A549 (cell line): ENCODE results near the gene ARHGEF10L. TPM values are rescaled to one million over a fixed set of nuclear protein-coding genes. Genes with fewer than 3 reads are reported as not detected.

Source experiments
- ATAC-seq, 2 experiments: fragments of 200-7000 bp in 1 of 2; fragments of >200 bp in 1 of 2; cut with Nextera tagmentation in 1 of 2; cut with Tn5 transposase in 1 of 2; 3 replicates each; pipeline versions ENCODE4 v1.8.0 to v1.9.1; 2018 to 2020; ENCODE audit warnings: mild to moderate bottlenecking in 1 of 2, moderate library complexity in 1 of 2
- CTCF ChIA-PET: fragments of 300-600 bp; sonication (Branson Sonifier 250); formaldehyde crosslinking; extraction: SDS; loops from one replicate; lab custom pipeline; 2021; ENCODE audit warnings: antibody characterized with exemption, inconsistent platforms; lab: Yijun Ruan, JAX
- POLR2A ChIA-PET: fragments of 350-600 bp; formaldehyde crosslinking; extraction: SDS; loops from one replicate; lab custom pipeline; 2021; ENCODE audit warnings: antibody characterized with exemption, inconsistent platforms; lab: Yijun Ruan, JAX
- DNase-seq, 2 experiments: peaks; one replicate each; pipeline versions ENCODE4 v3.0.0 to v3.0.0-alpha.2; 2011 to 2016; ENCODE audit warnings: low read depth in 1 of 2, low spot score in 1 of 2
- FAIRE-seq: peaks from 2 replicates; lab custom pipeline; 2011; peaks lifted over from hg19 to GRCh38; lab: Jason Lieb, UNC
- H3K27ac ChIP-seq, 2 experiments: fragments of >200 bp; sonication (Bioruptor Twin); formaldehyde crosslinking; 3 replicates each; pipeline ENCODE4 v1.5.1; 2016 to 2017
- H3K4me1 ChIP-seq: fragments of >200 bp; sonication (Bioruptor Twin); formaldehyde crosslinking; 3 replicates; pipeline ENCODE4 v1.6.1; 2016
- H3K4me2 ChIP-seq: fragments of >200 bp; sonication (Bioruptor Twin); formaldehyde crosslinking; 3 replicates; pipeline ENCODE4 v1.6.1; 2016
- H3K4me3 ChIP-seq: fragments of >200 bp; sonication (Bioruptor Twin); formaldehyde crosslinking; 3 replicates; pipeline ENCODE4 v1.5.1; 2016
- H3K9me3 ChIP-seq: fragments of >200 bp; sonication (Bioruptor Twin); formaldehyde crosslinking; 3 replicates; pipeline ENCODE4 v1.6.1; 2016
- ATOH8 ChIP-seq: fragments of 250-450 bp; sonication (Bioruptor Pico); IDR thresholded peaks from 2 replicates; pipeline ENCODE4 v1.5.0; 2020; ENCODE audit warnings: low read depth, mild to moderate bottlenecking, moderate library complexity
- CBX8 ChIP-seq: fragments of 200-600 bp; sonication (generic); IDR thresholded peaks from 2 replicates; pipeline ENCODE4 v1.6.1; 2016
- CEBPB ChIP-seq, 2 experiments: fragments of >200 bp in 1 of 2; sonication (Bioruptor Twin) in 1 of 2; formaldehyde crosslinking in 1 of 2; IDR thresholded peaks; 2 replicates each; pipeline ENCODE4 v1.6.1; 2012 to 2016
- CHD4 ChIP-seq: fragments of 200-600 bp; sonication (generic); IDR thresholded peaks from 2 replicates; pipeline ENCODE4 v1.6.1; 2016; ENCODE audit warnings: antibody characterized with exemption, mild to moderate bottlenecking, borderline replicate concordance
- E2F6 ChIP-seq: IDR thresholded peaks from 2 replicates; pipeline ENCODE4 v1.6.1; 2012; ENCODE audit warnings: low read depth, borderline replicate concordance
- EP300 ChIP-seq, 2 experiments: fragments of >200 bp; sonication (Bioruptor Twin); formaldehyde crosslinking; IDR thresholded peaks; 2 replicates in 1 of 2; 3 replicates in 1 of 2; pipeline ENCODE4 v1.6.1; 2016 to 2017
- FOSB ChIP-seq: fragments of 250-450 bp; sonication (Bioruptor Pico); IDR thresholded peaks from 2 replicates; pipeline ENCODE4 v1.5.0; 2020; ENCODE audit warnings: mild to moderate bottlenecking, moderate library complexity
- FOSL2 ChIP-seq, 2 experiments: fragments of 450-650 bp in 1 of 2; fragments of >200 bp in 1 of 2; sonication (Bioruptor Twin) in 1 of 2; formaldehyde crosslinking; IDR thresholded peaks; 2 replicates each; pipeline versions ENCODE4 v1.5.0 to v1.6.1; 2016 to 2020; ENCODE audit warnings: mild to moderate bottlenecking in 1 of 2, moderate library complexity in 1 of 2
- HEYL ChIP-seq: fragments of 250-450 bp; sonication (Bioruptor Pico); IDR thresholded peaks from 2 replicates; pipeline ENCODE4 v1.8.0; 2021; ENCODE audit warnings: mild to moderate bottlenecking, moderate library complexity
- HOXA7 ChIP-seq: fragments of 250-450 bp; sonication (Bioruptor Pico); IDR thresholded peaks from 2 replicates; pipeline ENCODE4 v1.5.0; 2020; ENCODE audit warnings: mild to moderate bottlenecking, moderate library complexity
- KDM5A ChIP-seq: fragments of 200-600 bp; sonication (generic); IDR thresholded peaks from 2 replicates; pipeline ENCODE4 v1.6.1; 2016; ENCODE audit warnings: antibody characterized with exemption, mild to moderate bottlenecking
- NFE2L2 ChIP-seq: fragments of 150-350 bp; conservative IDR thresholded peaks from 2 replicates; pipeline ENCODE4 v1.6.1; 2014; ENCODE audit warnings: low read length
- NR3C1 ChIP-seq: fragments of >200 bp; sonication (Bioruptor Twin); formaldehyde crosslinking; IDR thresholded peaks from 3 replicates; pipeline ENCODE4 v1.6.1; 2017
- PBX3 ChIP-seq: IDR thresholded peaks from 2 replicates; pipeline ENCODE4 v1.6.1; 2012
- PHF8 ChIP-seq: fragments of 200-600 bp; sonication (generic); IDR thresholded peaks from 2 replicates; pipeline ENCODE4 v1.6.1; 2016; ENCODE audit warnings: low read depth, mild to moderate bottlenecking, antibody characterized with exemption, moderate library complexity, borderline replicate concordance
- POLR2A ChIP-seq: IDR thresholded peaks from 2 replicates; pipeline ENCODE4 v1.6.1; 2012; ENCODE audit warnings: mild to moderate bottlenecking, low read length
- SREBF2 ChIP-seq: fragments of 450-650 bp; IDR thresholded peaks from 2 replicates; pipeline ENCODE4 v1.6.1; 2014; ENCODE audit warnings: mild to moderate bottlenecking, moderate library complexity
- WGBS: methylation state at CpG from one replicate; pipeline ENCODE4 v1.1.6; 2017; ENCODE audit errors: missing lambda C conversion rate; 5-methylcytosine and 5-hydroxymethylcytosine counted together
- polyA plus RNA-seq, 4 experiments: library from polyadenylated mRNA; depleted of rRNA in 3 of 4; stranded (reverse); fragments of >200 nt; fragmentation: RNase III in 1 of 4; extraction: RNeasy Plus Mini Kit Qiagen cat#74134 plus additional on column Dnase treatment in 1 of 4; gene quantifications; 2 replicates in 3 of 4; 3 replicates in 1 of 4; pipeline ENCODE4 v1.2.3, GENCODE V29; 2011 to 2017
- TF ChIP-seq, protein P1 (sequence below): fragments of >200 bp; sonication (Bioruptor Twin); formaldehyde crosslinking; IDR thresholded peaks from 2 replicates; pipeline ENCODE4 v1.6.1; 2016
- TF ChIP-seq, protein P2 (sequence below): fragments of 250-450 bp; sonication (Bioruptor Pico); IDR thresholded peaks from 2 replicates; pipeline ENCODE4 v1.5.0; 2021; ENCODE audit warnings: mild to moderate bottlenecking, moderate library complexity, borderline replicate concordance

The ARHGEF10L gene
- polyA plus RNA-seq, 2 of the 4 experiments (the other 2 are of a cell fraction) = 3.5 to 5.2 TPM

- ATAC-seq = no peak
These were observed 97.1 kb downstream of the ARHGEF10L start for GRCh38 chr1:17636612-17637011.

GRCh38 chr1:17637055-17637454 is 97.6 kb downstream of the ARHGEF10L start:
- H3K27ac ChIP-seq = no peak overlapping the region
- peaks cover 15% of the 10 kb centered on the region for H3K4me1 ChIP-seq
- DNase-seq = no peak
- H3K4me3 ChIP-seq = no peak overlapping the region
- ATAC-seq = no peak
- 96% methylated on average over 4 of the region's 4 CpGs for WGBS
- no peak for TF ChIP-seq POLR2A
- TF ChIP-seq NR3C1 = no peak
- no peak for TF ChIP-seq KDM5A
- TF ChIP-seq FOSL2 (IDR thresholded peaks at IDR 0.05) = no peak
- TF ChIP-seq FOSL2 (CRISPR knock-in tag; IDR thresholded peaks at IDR 0.05) = no peak
- no peak for TF ChIP-seq CBX8
- TF ChIP-seq EP300 (IDR thresholded peaks at IDR 0.05) = no peak
- no peak for TF ChIP-seq PHF8
- TF ChIP-seq E2F6 = no peak
- TF ChIP-seq PBX3 = no peak
- TF ChIP-seq NFE2L2 = no peak
- TF ChIP-seq, protein P1, sequence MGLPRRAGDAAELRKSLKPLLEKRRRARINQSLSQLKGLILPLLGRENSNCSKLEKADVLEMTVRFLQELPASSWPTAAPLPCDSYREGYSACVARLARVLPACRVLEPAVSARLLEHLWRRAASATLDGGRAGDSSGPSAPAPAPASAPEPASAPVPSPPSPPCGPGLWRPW = no peak
- TF ChIP-seq ATOH8 (CRISPR knock-in tag) = no peak
- TF ChIP-seq FOSB = no peak
- no peak overlapping the region for H3K4me2 ChIP-seq
- FAIRE-seq = no peak
- ChIA-PET CTCF (interaction anchor here (0.7 to 1.0 kb wide), 2 partner anchors 46 to 944 kb away, joined by 3 read pairs; no protein-coding TSS in a partner anchor), POLR2A (no interaction called here)
- no peaks in the 10 kb centered on the region for H3K9me3 ChIP-seq

More at GRCh38 chr1:17636612-17637011, 97.1 kb downstream of the ARHGEF10L start:
- POLR2A ChIA-PET = no interaction called here
- no peak for FAIRE-seq
- 77% methylated on average over 3 of the region's 3 CpGs for WGBS
- H3K4me1 ChIP-seq = peaks cover 18% of the 10 kb centered on the region
- no peak overlapping the region for H3K27ac ChIP-seq
- no peak overlapping the region for H3K4me3 ChIP-seq
- TF ChIP-seq, protein P2, sequence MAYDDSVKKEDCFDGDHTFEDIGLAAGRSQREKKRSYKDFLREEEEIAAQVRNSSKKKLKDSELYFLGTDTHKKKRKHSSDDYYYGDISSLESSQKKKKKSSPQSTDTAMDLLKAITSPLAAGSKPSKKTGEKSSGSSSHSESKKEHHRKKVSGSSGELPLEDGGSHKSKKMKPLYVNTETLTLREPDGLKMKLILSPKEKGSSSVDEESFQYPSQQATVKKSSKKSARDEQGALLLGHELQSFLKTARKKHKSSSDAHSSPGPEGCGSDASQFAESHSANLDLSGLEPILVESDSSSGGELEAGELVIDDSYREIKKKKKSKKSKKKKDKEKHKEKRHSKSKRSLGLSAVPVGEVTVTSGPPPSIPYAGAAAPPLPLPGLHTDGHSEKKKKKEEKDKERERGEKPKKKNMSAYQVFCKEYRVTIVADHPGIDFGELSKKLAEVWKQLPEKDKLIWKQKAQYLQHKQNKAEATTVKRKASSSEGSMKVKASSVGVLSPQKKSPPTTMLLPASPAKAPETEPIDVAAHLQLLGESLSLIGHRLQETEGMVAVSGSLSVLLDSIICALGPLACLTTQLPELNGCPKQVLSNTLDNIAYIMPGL (CRISPR knock-in tag) = no peak
- TF ChIP-seq HEYL (CRISPR knock-in tag) (no peak), HOXA7 (CRISPR knock-in tag) (no peak), CEBPB (IDR thresholded peaks at IDR 0.05) (no peak), PBX3 (no peak), POLR2A (no peak), NFE2L2 (no peak), CHD4 (no peak), SREBF2 (no peak)
- TF ChIP-seq, all 56 proteins: peak for 0
- Histone ChIP-seq H3K9me3 (no peaks in the 10 kb centered on the region), H3K4me2 (no peak overlapping the region)
- CTCF ChIA-PET = interaction anchor here (1.0 kb wide), 1 partner anchor 945 kb away, joined by 3 read pairs; no protein-coding TSS in a partner anchor
- no peak for DNase-seq
